ENCODE data around the gene GALNT13. TPM values are rescaled to one million over a fixed set of nuclear protein-coding genes. Genes with fewer than 3 reads are reported as not detected.

The GALNT13 gene
- total and polyA plus RNA-seq, 10 of the 15 experiments (the other 5 are each of a cell fraction or from before 2014, with no cell fraction given), result 0.04 TPM; not detected in 9

DNA sequence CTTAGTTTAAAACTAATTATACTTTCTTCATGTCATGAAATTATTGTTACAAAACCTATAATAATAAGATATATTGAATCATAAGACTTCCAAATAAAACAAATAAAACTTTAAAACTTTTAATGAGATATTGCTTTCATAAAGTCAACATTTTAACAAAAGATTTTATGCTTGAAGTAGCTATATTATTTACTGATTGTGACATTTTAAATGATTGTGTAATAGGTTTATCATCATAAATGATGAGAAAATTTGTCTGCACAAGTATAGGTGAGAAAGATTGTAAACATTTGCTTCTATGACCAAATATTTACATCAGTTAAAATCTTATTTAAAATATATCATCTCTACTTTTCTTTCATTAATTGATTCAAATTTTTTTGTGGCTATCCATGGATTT is 5.1 kb upstream of the GALNT13 start:
- H4K20me1 ChIP-seq (ENCODE audit: control insufficient read depth, insufficient read depth), result no peaks in the 10 kb centered on the region
- H3K9me3 ChIP-seq (replicated peaks; ENCODE audit: control insufficient read depth, insufficient read depth, low read length), result no peaks in the 10 kb centered on the region
- intact Hi-C loops (cut with micrococcal nuclease; ENCODE audit: unreplicated experiment), result no loop called here
- no peak overlapping the region for H3K9ac ChIP-seq (ENCODE audit: control insufficient read depth, insufficient read depth, low read length)
- H3K27me3 ChIP-seq (replicated peaks in 1 of 2; ENCODE audit: control insufficient read depth in 2 of 2, insufficient read depth in 2 of 2, low read length in 1 of 2), result no peaks in the 10 kb centered on the region
- SMC1A ChIA-PET (ENCODE audit: uncharacterized antibody, unreplicated experiment), result no interaction called here
- BruUV-seq (replicated peaks), result no TSS peak
- DNase-seq (ENCODE audit: low read depth, low spot score), result no peak
- H3K27ac ChIP-seq (ENCODE audit: control insufficient read depth, insufficient read depth), result no peak overlapping the region
- no peaks in the 10 kb centered on the region for H3K36me3 ChIP-seq (ENCODE audit: control insufficient read depth in 2 of 2, insufficient read depth in 2 of 2, low read length in 1 of 2)
- no peak overlapping the region for H2AFZ ChIP-seq (ENCODE audit: control insufficient read depth, low read depth, low read length)
- no peak overlapping the region for H3K4me2 ChIP-seq (ENCODE audit: control insufficient read depth, insufficient read depth)
- CTCF ChIA-PET, result no interaction called here
- FAIRE-seq, result no peak
- RAD21 ChIA-PET (ENCODE audit: unreplicated experiment), result no interaction called here
- TF ChIP-seq PAX8 (IDR thresholded peaks at IDR 0.05) (no peak), ZNF24 (IDR thresholded peaks at IDR 0.05) (no peak), GABPA (IDR thresholded peaks at IDR 0.05; ENCODE audit: low read depth) (no peak), SPI1 (IDR thresholded peaks at IDR 0.05; ENCODE audit: borderline replicate concordance, insufficient read depth, low read depth, low read length) (no peak), RAD51 (IDR thresholded peaks at IDR 0.05) (no peak)
- TF ChIP-seq, protein P1, sequence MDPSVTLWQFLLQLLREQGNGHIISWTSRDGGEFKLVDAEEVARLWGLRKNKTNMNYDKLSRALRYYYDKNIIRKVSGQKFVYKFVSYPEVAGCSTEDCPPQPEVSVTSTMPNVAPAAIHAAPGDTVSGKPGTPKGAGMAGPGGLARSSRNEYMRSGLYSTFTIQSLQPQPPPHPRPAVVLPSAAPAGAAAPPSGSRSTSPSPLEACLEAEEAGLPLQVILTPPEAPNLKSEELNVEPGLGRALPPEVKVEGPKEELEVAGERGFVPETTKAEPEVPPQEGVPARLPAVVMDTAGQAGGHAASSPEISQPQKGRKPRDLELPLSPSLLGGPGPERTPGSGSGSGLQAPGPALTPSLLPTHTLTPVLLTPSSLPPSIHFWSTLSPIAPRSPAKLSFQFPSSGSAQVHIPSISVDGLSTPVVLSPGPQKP (IDR thresholded peaks at IDR 0.05; ENCODE audit: low read depth, low read length), result no peak
- H3K79me2 ChIP-seq (ENCODE audit: control insufficient read depth, insufficient read depth, low read length), result no peaks in the 10 kb centered on the region
- in situ Hi-C loops (cut with MboI), result no loop called here
- no peaks in the 10 kb centered on the region for H3K4me1 ChIP-seq (ENCODE audit: control insufficient read depth, insufficient read depth, low read length)
- POLR2A ChIA-PET, result no interaction called here
- ATAC-seq, result no peak
- H3K4me3 ChIP-seq, result no peak overlapping the region

DNA sequence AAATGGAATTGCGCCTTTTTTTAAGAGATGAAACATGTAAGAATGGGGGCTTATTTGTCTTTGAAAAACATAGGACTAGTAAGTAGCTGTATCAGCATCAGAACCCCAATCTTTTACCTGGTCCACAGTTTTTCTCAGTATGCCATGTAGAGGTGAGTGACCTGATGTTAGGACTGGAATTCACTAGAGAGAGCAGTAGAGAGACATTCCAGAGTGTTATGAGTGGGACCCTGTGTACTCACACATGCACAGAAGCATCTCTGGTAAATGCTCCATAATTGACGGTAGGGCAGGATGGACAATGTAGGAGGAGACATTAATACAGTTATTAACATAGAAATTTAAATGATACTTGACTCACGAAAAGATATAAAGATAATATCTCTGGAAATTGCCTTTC is 1.4 kb upstream of the GALNT13 start:
- ChIA-PET SMC1A (ENCODE audit: uncharacterized antibody, unreplicated experiment) (no interaction called here), POLR2A (no interaction called here), CTCF (no interaction called here), RAD21 (ENCODE audit: unreplicated experiment) (no interaction called here)
- Histone ChIP-seq H3K36me3 (ENCODE audit: control insufficient read depth in 2 of 2, insufficient read depth in 2 of 2, low read length in 1 of 2) (no peaks in the 10 kb centered on the region), H3K9me3 (replicated peaks; ENCODE audit: control insufficient read depth, insufficient read depth, low read length) (no peaks in the 10 kb centered on the region), H3K27me3 (replicated peaks in 1 of 2; ENCODE audit: control insufficient read depth in 2 of 2, insufficient read depth in 2 of 2, low read length in 1 of 2) (no peaks in the 10 kb centered on the region; a peak in 2 of 4 replicates), H3K4me3 (no peak overlapping the region), H2AFZ (ENCODE audit: control insufficient read depth, low read depth, low read length) (no peak overlapping the region), H3K27ac (ENCODE audit: control insufficient read depth, insufficient read depth) (no peak overlapping the region), H4K20me1 (ENCODE audit: control insufficient read depth, insufficient read depth) (no peaks in the 10 kb centered on the region), H3K9ac (ENCODE audit: control insufficient read depth, insufficient read depth, low read length) (no peak overlapping the region), H3K4me1 (ENCODE audit: control insufficient read depth, insufficient read depth, low read length) (no peaks in the 10 kb centered on the region), H3K4me2 (ENCODE audit: control insufficient read depth, insufficient read depth) (no peak overlapping the region), H3K79me2 (ENCODE audit: control insufficient read depth, insufficient read depth, low read length) (no peaks in the 10 kb centered on the region)
- 52% methylated on average over 3 of the region's 3 CpGs for WGBS (ENCODE audit: insufficient coverage, insufficient replicate concordance, low lambda C conversion rate, missing lambda C conversion rate)
- ATAC-seq (no peak), FAIRE-seq (no peak), DNase-seq (ENCODE audit: low read depth, low spot score) (no peak)
- no TSS peak for BruUV-seq (replicated peaks)
- in situ Hi-C loops (cut with MboI) (no loop called here), intact Hi-C loops (cut with micrococcal nuclease; ENCODE audit: unreplicated experiment) (no loop called here)
- TF ChIP-seq, protein P2, sequence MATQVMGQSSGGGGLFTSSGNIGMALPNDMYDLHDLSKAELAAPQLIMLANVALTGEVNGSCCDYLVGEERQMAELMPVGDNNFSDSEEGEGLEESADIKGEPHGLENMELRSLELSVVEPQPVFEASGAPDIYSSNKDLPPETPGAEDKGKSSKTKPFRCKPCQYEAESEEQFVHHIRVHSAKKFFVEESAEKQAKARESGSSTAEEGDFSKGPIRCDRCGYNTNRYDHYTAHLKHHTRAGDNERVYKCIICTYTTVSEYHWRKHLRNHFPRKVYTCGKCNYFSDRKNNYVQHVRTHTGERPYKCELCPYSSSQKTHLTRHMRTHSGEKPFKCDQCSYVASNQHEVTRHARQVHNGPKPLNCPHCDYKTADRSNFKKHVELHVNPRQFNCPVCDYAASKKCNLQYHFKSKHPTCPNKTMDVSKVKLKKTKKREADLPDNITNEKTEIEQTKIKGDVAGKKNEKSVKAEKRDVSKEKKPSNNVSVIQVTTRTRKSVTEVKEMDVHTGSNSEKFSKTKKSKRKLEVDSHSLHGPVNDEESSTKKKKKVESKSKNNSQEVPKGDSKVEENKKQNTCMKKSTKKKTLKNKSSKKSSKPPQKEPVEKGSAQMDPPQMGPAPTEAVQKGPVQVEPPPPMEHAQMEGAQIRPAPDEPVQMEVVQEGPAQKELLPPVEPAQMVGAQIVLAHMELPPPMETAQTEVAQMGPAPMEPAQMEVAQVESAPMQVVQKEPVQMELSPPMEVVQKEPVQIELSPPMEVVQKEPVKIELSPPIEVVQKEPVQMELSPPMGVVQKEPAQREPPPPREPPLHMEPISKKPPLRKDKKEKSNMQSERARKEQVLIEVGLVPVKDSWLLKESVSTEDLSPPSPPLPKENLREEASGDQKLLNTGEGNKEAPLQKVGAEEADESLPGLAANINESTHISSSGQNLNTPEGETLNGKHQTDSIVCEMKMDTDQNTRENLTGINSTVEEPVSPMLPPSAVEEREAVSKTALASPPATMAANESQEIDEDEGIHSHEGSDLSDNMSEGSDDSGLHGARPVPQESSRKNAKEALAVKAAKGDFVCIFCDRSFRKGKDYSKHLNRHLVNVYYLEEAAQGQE (IDR thresholded peaks at IDR 0.05; ENCODE audit: low read depth, low read length), result no peak
- no peak for TF ChIP-seq CHD4 (IDR thresholded peaks at IDR 0.05)

Measured in GM12878 (cell line).